ENCODE measurements around the gene CD99L2. TPM values are rescaled to one million over a fixed set of nuclear protein-coding genes. Genes with fewer than 3 reads are reported as not detected.

The CD99L2 gene
- total and polyA plus RNA-seq, 10 of the 15 experiments (the other 5 are each of a cell fraction or from before 2014, with no cell fraction given): 1.1 to 22.9 (median 13.0) TPM

- no peak for FAIRE-seq
- H3K36me3 ChIP-seq (ENCODE audit: control insufficient read depth in 2 of 2, insufficient read depth in 2 of 2, low read length in 1 of 2): no peaks in the 10 kb centered on the region
- DNase-seq (ENCODE audit: low read depth, low spot score): no peak
- no peaks in the 10 kb centered on the region for H3K9me3 ChIP-seq (replicated peaks; ENCODE audit: control insufficient read depth, insufficient read depth, low read length)
- POLR2A ChIA-PET: no interaction called here
- SMC1A ChIA-PET (ENCODE audit: uncharacterized antibody, unreplicated experiment): no interaction called here
- H3K27ac ChIP-seq (ENCODE audit: control insufficient read depth, insufficient read depth): no peak overlapping the region
- H3K4me1 ChIP-seq (ENCODE audit: control insufficient read depth, insufficient read depth, low read length): no peaks in the 10 kb centered on the region
- CTCF ChIA-PET: no interaction called here
- H3K4me3 ChIP-seq: no peak overlapping the region
- H2AFZ ChIP-seq (ENCODE audit: control insufficient read depth, low read depth, low read length): no peak overlapping the region
- RAD21 ChIA-PET (ENCODE audit: unreplicated experiment): no interaction called here
- H4K20me1 ChIP-seq (ENCODE audit: control insufficient read depth, insufficient read depth): no peaks in the 10 kb centered on the region
- intact Hi-C loops (cut with micrococcal nuclease; ENCODE audit: unreplicated experiment): no loop called here
- ATAC-seq: no peak
- no peaks in the 10 kb centered on the region for H3K27me3 ChIP-seq (replicated peaks in 1 of 2; ENCODE audit: control insufficient read depth in 2 of 2, insufficient read depth in 2 of 2, low read length in 1 of 2)
- H3K9ac ChIP-seq (ENCODE audit: control insufficient read depth, insufficient read depth, low read length): no peak overlapping the region
- in situ Hi-C loops (cut with MboI): no loop called here
- no peaks in the 10 kb centered on the region for H3K79me2 ChIP-seq (ENCODE audit: control insufficient read depth, insufficient read depth, low read length)
- no peak for TF ChIP-seq YBX1 (IDR thresholded peaks at IDR 0.05)
- no peak for TF ChIP-seq IKZF1 (conservative IDR thresholded peaks at IDR 0.05)
- TF ChIP-seq BCLAF1 (IDR thresholded peaks at IDR 0.05): no peak
- TF ChIP-seq TCF7 (IDR thresholded peaks at IDR 0.05; ENCODE audit: borderline replicate concordance): no peak
- no TSS peak for BruUV-seq (replicated peaks)
- no peak overlapping the region for H3K4me2 ChIP-seq (ENCODE audit: control insufficient read depth, insufficient read depth)
These were observed 20.9 kb upstream of the CD99L2 start for GRCh38 chrX:150919401-150919800.

- 44% methylated on average over 9 of the region's 9 CpGs for WGBS (ENCODE audit: insufficient coverage, insufficient replicate concordance, low lambda C conversion rate, missing lambda C conversion rate)
- FAIRE-seq (no peak), DNase-seq (ENCODE audit: low read depth, low spot score) (no peak), ATAC-seq (no peak)
- intact Hi-C loops (cut with micrococcal nuclease; ENCODE audit: unreplicated experiment): no loop called here
- Histone ChIP-seq H3K27ac (ENCODE audit: control insufficient read depth, insufficient read depth) (no peak overlapping the region), H4K20me1 (ENCODE audit: control insufficient read depth, insufficient read depth) (no peaks in the 10 kb centered on the region), H3K4me1 (ENCODE audit: control insufficient read depth, insufficient read depth, low read length) (no peaks in the 10 kb centered on the region), H3K4me2 (ENCODE audit: control insufficient read depth, insufficient read depth) (no peak overlapping the region), H3K9me3 (replicated peaks; ENCODE audit: control insufficient read depth, insufficient read depth, low read length) (no peaks in the 10 kb centered on the region), H3K4me3 (no peak overlapping the region), H3K9ac (ENCODE audit: control insufficient read depth, insufficient read depth, low read length) (no peak overlapping the region), H2AFZ (ENCODE audit: control insufficient read depth, low read depth, low read length) (no peak overlapping the region), H3K36me3 (ENCODE audit: control insufficient read depth in 2 of 2, insufficient read depth in 2 of 2, low read length in 1 of 2) (no peaks in the 10 kb centered on the region), H3K79me2 (ENCODE audit: control insufficient read depth, insufficient read depth, low read length) (no peaks in the 10 kb centered on the region), H3K27me3 (replicated peaks in 1 of 2; ENCODE audit: control insufficient read depth in 2 of 2, insufficient read depth in 2 of 2, low read length in 1 of 2) (no peaks in the 10 kb centered on the region)
- no TSS peak for BruUV-seq (replicated peaks)
- TF ChIP-seq NR2F1 (conservative IDR thresholded peaks at IDR 0.05) (no peak), POLR2A (IDR thresholded peaks at IDR 0.05; ENCODE audit: low read depth, low read length) (no peak), WRNIP1 (IDR thresholded peaks at IDR 0.05; ENCODE audit: borderline replicate concordance, low read depth, low read length) (no peak), SRF (IDR thresholded peaks at IDR 0.05; ENCODE audit: low read depth in 2 of 2, low read length in 2 of 2) (no peak), ZNF217 (IDR thresholded peaks at IDR 0.05) (no peak)
- TF ChIP-seq, protein P1, sequence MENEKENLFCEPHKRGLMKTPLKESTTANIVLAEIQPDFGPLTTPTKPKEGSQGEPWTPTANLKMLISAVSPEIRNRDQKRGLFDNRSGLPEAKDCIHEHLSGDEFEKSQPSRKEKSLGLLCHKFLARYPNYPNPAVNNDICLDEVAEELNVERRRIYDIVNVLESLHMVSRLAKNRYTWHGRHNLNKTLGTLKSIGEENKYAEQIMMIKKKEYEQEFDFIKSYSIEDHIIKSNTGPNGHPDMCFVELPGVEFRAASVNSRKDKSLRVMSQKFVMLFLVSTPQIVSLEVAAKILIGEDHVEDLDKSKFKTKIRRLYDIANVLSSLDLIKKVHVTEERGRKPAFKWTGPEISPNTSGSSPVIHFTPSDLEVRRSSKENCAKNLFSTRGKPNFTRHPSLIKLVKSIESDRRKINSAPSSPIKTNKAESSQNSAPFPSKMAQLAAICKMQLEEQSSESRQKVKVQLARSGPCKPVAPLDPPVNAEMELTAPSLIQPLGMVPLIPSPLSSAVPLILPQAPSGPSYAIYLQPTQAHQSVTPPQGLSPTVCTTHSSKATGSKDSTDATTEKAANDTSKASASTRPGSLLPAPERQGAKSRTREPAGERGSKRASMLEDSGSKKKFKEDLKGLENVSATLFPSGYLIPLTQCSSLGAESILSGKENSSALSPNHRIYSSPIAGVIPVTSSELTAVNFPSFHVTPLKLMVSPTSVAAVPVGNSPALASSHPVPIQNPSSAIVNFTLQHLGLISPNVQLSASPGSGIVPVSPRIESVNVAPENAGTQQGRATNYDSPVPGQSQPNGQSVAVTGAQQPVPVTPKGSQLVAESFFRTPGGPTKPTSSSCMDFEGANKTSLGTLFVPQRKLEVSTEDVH (IDR thresholded peaks at IDR 0.05; ENCODE audit: low read depth, partially characterized antibody): no peak
- ChIA-PET CTCF (no interaction called here), RAD21 (ENCODE audit: unreplicated experiment) (no interaction called here), POLR2A (no interaction called here), SMC1A (ENCODE audit: uncharacterized antibody, unreplicated experiment) (no interaction called here)
- in situ Hi-C loops (cut with MboI): no loop called here
These were observed 15.0 kb upstream of the CD99L2 start for GRCh38 chrX:150913511-150913910.

Measured in GM12878 (cell line).